ENCODE measurements around the gene PROS1. TPM values are rescaled to one million over a fixed set of nuclear protein-coding genes. Genes with fewer than 3 reads are reported as not detected.
"Not testable (repeated sequence)": the region's sequence is repeated elsewhere in the genome, so short reads cannot be mapped to it uniquely, and the experiment has no call there.

PROS1 gene
- polyA plus RNA-seq, 1 donor, result 45.9 TPM

DNA sequence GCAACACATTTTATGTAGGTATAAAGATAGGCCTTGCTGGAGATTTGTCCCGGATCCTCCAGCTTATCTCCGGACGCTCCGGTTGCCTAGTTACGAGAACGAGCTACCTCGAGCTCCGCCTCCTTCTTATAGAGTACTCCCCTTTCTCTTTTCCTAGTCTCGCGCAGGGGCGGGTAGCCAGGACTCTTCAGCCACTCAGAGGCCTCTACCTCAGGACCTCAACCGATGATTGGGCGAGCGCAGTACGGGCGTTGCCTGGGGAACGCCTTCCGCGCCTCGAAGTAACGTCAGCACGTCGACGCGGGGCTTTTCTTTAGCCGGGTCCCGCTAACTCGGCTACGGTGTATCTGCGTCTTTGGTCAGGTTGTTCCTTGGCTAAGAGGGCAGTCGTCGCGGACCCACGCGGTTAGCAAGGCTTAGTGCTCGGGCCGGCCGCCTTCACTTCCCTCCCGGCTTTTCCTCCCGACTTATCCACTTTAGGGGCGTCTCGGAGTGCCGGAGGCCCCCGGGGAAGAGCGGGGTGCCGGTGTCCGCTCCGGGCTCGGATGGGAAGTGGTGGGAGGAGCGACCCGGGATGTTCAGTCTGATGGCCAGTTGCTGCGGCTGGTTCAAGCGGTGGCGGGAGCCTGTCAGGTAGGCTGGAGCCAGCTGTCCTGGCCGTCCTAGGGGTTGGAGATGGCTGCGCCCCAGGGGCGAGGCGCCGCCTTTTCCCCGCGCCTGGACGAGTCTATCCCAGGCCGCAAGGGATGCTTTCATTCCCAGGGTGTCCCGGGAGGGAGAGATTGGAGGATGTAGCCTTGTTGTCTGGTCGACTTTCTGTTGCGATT lies 6.4 kb upstream of the PROS1 start, which contains the start of gene ARL13B:
Gene ARL13B, plus strand, starts transcription at position 306 of the 827 bp plus-strand sequence. Its CDS starts 269 bp downstream, at position 575.
- DNase-seq, result peak; percentile 98

DNA sequence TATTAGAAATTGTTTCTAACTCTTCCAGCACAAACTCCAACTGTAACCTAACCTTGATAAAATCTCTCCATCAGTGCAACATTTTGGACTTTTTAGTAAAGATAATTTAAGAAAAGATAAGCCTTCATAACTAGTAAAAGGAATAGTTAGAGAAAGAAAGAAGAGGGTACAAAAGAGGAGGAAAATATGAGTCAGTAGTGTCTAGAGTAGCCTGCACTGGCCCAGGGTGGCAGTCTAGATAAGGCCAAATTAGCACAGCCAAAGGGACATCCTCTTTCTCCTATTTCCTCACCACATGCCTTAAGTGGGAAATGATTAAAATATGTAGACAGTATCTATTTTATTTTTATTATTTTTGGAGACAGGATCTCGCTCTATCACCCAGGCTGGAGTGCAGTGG lies 3.7 kb downstream of the PROS1 start:
- DNase-seq, result no peak

DNA sequence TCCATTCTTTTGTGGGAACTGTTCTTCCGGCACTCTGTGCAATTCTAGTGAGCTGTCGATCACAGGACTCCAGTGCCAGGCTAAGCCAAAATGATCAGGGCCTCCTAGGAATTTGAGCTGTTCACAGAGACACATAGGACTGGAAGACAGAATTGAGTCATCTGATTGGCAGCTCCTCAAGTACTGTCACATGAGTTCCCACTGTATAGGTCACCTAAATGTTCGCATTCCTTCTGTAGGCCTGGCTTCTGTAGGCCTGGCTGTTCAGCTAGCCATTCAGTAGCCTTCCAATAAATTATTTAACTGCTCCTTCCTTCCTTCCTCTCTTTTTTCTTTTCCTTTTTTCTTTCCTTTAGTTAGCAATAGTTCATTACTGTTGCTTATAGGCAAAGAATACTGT lies 4.3 kb downstream of the PROS1 start:
- no peak for DNase-seq

GRCh38 chr3:93965106-93965505 lies 8.6 kb downstream of the PROS1 start:
- not testable (repeated sequence) for DNase-seq

DNA sequence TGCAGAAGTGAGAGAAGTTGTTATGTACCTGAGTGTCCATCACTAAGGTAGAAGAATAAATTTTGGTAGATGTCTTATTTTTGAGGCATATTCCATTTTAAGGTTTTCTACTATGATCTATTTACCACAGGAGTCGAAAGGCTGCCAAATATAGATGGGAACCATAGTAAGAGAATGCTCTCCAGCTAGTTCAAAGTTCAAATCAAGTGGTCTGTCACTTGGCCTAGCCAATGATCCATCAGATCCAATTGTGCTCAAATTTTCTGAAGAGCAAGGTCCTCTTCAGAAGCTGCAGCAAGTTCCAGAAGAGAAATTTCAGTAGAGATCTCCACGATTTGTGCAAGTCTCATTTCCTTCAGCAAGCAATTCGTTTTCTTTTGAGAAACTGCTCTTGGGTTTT lies 10.9 kb downstream of the PROS1 start:
- DNase-seq, result no peak

GRCh38 chr3:93961489-93961888 lies 12.2 kb downstream of the PROS1 start:
- no peak for DNase-seq

DNA sequence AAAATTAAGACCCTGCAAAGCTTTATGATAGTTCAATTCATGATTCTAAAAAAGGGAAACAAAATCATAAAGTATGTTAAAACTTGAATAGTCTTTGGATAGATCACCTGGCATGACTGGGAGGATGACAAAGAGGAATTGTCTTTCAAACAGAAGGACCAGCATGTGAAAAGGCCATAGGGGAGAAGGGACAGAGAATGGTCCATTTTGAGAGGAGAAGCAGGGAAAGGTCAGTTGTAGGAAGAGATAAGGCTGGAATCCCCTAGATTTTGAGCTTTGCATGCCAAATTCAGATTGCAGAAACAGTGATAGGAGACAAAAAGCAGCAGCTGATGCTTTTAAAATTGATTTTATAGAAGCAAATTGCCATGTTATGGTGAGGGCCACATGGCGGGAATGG lies 12.7 kb downstream of the PROS1 start:
- no peak for DNase-seq

GRCh38 chr3:93949958-93950357 lies 23.7 kb downstream of the PROS1 start:
- not testable (repeated sequence) for DNase-seq

DNA sequence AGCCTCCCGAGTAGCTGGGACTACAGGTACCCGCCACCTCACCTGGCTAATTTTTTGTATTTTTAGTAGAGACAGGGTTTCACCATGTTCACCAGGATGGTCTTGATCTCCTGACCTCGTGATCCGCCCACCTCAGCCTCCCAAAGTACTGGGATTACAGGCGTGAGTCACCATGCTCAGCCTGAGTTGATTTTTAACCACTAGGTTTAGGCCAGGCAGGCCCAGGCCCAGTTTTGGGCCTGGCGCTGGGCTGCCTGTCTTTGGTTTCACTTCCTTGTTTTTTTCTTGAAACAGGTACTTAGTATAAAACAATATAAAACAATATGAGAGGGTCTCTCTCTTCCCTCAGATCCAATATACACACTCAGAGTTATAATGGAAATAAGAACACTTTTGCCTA lies 36.2 kb downstream of the PROS1 start:
- not testable (repeated sequence) for DNase-seq

- DNase-seq, result no peak
Measured at GRCh38 chr3:93936549-93936948, 37.1 kb downstream of the PROS1 start.

DNA sequence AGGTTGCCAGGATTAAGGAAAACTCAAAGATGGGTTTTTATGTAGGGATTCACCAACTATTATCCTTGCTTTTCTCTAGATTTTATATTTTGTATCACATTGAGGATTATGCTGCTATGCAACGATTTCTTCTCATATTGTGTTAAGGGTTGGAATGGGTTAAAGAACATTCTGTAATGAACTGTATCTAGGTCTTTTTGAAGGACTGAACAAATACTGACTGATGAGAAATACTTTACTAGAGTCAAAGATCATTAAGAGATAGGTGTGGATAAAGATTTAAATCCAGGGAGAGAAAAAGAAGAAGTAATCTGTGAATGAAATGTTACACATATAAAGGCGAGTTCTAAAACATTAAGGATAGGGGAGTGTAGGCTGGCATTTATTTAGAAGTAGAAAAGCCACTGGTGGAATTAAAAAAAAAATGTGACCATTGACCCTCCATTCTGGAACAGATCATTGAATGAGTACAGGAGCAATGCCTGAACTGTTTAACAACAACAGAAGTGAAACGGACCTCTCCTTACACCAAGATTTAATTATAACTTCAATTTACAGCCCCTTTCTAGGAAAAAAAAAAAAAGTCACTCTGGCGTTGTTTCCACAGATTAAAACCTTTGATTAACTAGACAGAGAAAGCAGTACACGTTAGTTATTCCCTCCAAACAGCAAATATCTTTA lies 39.2 kb downstream of the PROS1 start:
- DNase-seq, result no peak

DNA sequence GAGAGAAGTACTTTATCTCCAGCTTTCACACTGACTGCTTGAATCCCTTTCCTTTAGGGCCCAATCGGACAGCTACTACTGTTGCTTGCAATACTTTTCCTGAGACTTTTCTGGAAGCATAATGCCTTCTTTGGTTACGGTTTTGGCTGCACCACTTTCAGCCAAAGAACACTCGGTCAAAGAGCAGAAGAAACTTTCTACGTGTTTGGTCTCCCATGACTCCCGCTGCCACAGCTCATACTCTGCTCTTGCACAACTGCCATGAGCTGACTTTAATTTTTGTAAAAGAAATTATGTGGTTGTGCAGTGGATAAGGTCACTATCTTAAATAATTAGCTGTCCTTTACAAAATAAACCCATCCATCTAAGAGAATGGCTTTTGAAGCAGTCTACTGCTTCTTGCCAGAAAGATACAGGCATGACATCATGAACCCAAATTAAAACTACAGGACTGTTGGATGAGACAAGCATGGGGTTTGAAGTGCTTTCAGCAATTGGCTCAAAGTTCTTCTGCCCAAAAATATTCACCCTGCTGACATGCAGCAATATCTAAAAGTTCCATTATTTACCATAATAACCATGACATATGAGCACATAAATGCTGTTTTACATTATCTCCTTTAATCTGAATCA lies 42.0 kb downstream of the PROS1 start:
- DNase-seq, result no peak

GRCh38 chr3:93930041-93930440 lies 43.7 kb downstream of the PROS1 start:
- DNase-seq, result no peak

GRCh38 chr3:93926789-93927188 lies 46.9 kb downstream of the PROS1 start:
- DNase-seq, result no peak

GRCh38 chr3:93924491-93924890 lies 49.2 kb downstream of the PROS1 start:
- no peak for DNase-seq

- no peak for DNase-seq
Measured at GRCh38 chr3:93923006-93923405, 50.7 kb downstream of the PROS1 start.

DNA sequence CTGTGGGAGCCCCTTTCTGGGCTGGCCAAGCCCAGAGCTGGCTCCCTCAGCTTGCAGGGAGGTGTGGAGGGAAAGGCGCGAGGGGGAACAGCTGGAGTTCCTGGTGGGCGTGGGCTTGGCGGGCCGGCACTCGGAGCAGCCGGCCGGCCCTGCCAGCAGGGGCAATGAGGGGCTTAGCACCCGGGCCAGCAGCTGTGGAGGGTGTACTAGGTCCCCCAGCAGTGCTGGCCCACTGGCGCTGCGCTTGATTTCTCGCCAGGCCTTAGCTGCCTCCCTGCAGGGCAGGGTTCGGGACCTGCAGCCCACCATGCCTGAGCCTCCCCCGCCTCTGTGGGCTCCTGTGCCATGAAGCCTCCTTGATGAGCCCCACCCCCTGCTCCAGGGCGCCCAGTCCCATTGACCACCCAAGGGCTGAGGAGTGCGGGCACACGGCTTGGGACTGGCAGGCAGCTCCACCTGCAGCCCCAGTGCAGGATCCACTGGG lies 56.1 kb downstream of the PROS1 start:
- not testable (repeated sequence) for DNase-seq

DNA sequence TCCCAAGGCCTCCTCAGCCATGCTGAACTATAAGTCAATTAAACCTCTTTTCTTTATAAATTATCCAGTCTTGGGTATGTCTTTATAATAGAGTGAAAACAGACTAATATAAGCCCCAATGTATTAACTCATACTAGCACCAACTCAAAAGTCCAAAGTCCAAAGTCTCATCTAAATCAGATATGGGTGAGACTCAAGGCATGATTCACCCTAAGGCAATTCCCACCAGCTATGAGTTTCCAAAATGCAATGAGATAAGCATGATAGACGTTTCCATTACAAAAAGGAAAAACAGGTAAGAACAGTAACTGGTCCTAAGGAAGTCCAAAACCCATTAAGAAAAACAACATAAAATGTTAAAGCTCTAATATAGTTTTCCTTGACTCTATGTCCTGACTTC lies 60.1 kb downstream of the PROS1 start:
- DNase-seq, result not testable (repeated sequence)

GRCh38 chr3:93911206-93911605 lies 62.5 kb downstream of the PROS1 start:
- DNase-seq, result no peak

DNA sequence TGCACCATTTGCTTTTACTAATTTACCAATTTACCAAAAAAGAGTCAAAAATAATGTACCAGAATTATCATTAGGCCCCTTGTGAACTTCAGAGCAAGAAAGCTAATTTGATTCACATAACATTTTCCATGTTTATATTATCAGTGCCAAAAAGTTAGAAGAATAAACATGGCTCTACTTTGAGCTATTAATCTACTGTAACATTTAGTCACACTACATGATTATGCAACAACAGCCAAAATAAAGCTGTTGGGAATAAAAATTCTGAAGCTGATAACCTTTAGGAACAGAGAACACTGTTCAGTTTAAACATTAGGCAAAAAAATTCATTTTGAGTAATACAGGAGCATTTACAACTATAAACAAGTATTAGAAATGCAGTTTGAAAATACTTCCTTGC lies 63.6 kb downstream of the PROS1 start:
- DNase-seq, result no peak

GRCh38 chr3:93907132-93907531 lies 66.6 kb downstream of the PROS1 start:
- no peak for DNase-seq

- no peak for DNase-seq
Measured at GRCh38 chr3:93906245-93906644, 67.5 kb downstream of the PROS1 start.

DNA sequence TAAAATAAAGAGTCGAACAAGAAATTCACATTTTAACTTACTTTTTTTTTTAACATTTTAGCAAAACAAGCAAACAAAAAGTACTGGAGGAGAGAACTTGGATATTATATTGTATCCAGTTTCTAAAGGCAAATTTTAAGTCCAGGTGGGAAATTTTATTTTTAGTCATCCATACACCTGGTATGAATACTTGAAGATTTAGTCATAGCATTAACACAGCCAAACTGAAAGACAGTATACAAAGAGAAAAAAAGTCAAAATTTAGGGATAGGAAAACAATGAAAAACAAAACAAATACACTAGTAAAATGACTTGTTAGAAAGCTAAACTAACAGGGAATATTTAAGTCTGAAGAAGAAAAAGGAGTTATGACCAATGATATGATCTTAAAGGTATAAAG lies 69.1 kb downstream of the PROS1 start:
- no peak for DNase-seq

Data from left kidney (tissue), 2 donors.